Sigmoid colon (tissue), 4 donors: ENCODE data around the gene GPR65.

ENCODE experiments used
- POLR2A ChIP-seq, 2 donors: fragments of 450-650 bp; IDR thresholded peaks; one replicate each; pipeline ENCODE4 v1.6.1; 2016; ENCODE audit warnings: antibody characterized with exemption in 2 of 2, mild to moderate bottlenecking in 2 of 2, moderate library complexity in 2 of 2
- POLR2AphosphoS5 ChIP-seq, 4 donors: sonication (generic); formaldehyde crosslinking; IDR thresholded peaks; one replicate each; pipeline ENCODE4 v1.6.1; 2017; ENCODE audit warnings: antibody characterized with exemption in 4 of 4

DNA sequence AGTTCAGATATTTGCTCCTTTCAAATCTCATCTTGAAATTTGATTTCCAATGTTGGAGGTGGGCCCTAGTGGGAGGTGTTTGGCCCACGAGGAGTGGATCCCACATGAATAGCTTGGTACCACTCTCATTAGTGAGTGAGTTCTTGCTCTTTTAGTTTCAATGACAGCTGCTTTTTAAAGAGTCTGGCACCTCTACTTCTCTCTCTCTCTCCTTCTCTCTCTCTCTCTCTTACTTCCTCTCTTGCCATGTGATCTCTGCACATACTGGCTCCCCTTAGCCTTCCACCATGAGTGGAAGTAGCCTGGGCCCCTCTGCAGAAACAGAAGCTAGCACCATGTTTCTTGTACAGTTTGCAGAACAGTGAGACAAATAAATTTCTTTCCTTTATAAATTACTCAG, 25.1 kb downstream of the GPR65 start:
- TF ChIP-seq POLR2AphosphoS5 (IDR thresholded peaks at IDR 0.05) (no peak), POLR2A (IDR thresholded peaks at IDR 0.05) (no peak)
